IMR-90 (cell line): Measurements from ENCODE around the gene ACVRL1. TPM values are rescaled to one million over a fixed set of nuclear protein-coding genes. Genes with fewer than 3 reads are reported as not detected.
A peak's percentile ranks its signal among the peaks of the same experiment; 100 is the strongest.

Experiments
- ATAC-seq: fragments of 200-7000 bp; cut with Tn5 transposase; 2 replicates; pipeline ENCODE4 v1.9.1; 2020; ENCODE audit warnings: low read depth, mild to moderate bottlenecking, moderate library complexity
- BruUV-seq: library from RNA; stranded (reverse); fragments of 400-500 nt; replicated peaks from 2 replicates; lab custom pipeline; 2021; lab: Mats Ljungman, UMichigan
- CTCF ChIA-PET: fragments of 300-600 bp; formaldehyde crosslinking; extraction: SDS; loops from one replicate; lab custom pipeline; 2021; ENCODE audit warnings: antibody characterized with exemption; lab: Yijun Ruan, JAX
- POLR2A ChIA-PET: fragments of 300-600 bp; sonication (Branson Sonifier 250); formaldehyde crosslinking; loops from one replicate; lab custom pipeline; 2022; ENCODE audit warnings: antibody characterized with exemption; ENCODE audit not compliant: unreplicated experiment; lab: Charles Lee
- DNase-seq: peaks from one replicate; pipeline ENCODE4 v3.0.0; 2013
- H2AFZ ChIP-seq: replicated peaks from 2 replicates; pipeline ENCODE3; 2013; ENCODE audit warnings: low read length, mild to moderate bottlenecking; ENCODE audit not compliant: poor library complexity
- H2AK5ac ChIP-seq: 2 replicates; pipeline ENCODE4 v1.6.1; 2013; ENCODE audit warnings: low read depth, low read length, inconsistent platforms
- H2AK9ac ChIP-seq: replicated peaks from 2 replicates; pipeline ENCODE3; 2013; ENCODE audit warnings: mild to moderate bottlenecking, low read depth, low read length, moderate library complexity; ENCODE audit not compliant: poor library complexity
- H2BK120ac ChIP-seq: 2 replicates; pipeline ENCODE4 v1.6.1; 2013; ENCODE audit warnings: low read depth, low read length, inconsistent platforms
- H2BK15ac ChIP-seq: 3 replicates; pipeline ENCODE4 v1.6.1; 2013; ENCODE audit warnings: low read depth, low read length, inconsistent platforms
- H2BK20ac ChIP-seq: 2 replicates; pipeline ENCODE4 v1.6.1; 2013; ENCODE audit warnings: low read depth, mild to moderate bottlenecking, inconsistent platforms, low read length, moderate library complexity
- H2BK5ac ChIP-seq: 2 replicates; pipeline ENCODE4 v1.6.1; 2013; ENCODE audit warnings: mild to moderate bottlenecking, low read depth, low read length, inconsistent platforms; ENCODE audit not compliant: poor library complexity, severe bottlenecking
- H3K14ac ChIP-seq: replicated peaks from 2 replicates; pipeline ENCODE4 v1.6.1; 2013; ENCODE audit warnings: low read depth, low read length, inconsistent platforms
- H3K18ac ChIP-seq: 2 replicates; pipeline ENCODE4 v1.6.1; 2013; ENCODE audit warnings: low read depth, low read length, control low read depth
- H3K23ac ChIP-seq: 2 replicates; pipeline ENCODE4 v1.6.1; 2013; ENCODE audit warnings: low read depth, low read length, inconsistent platforms
- H3K27ac ChIP-seq: 2 replicates; pipeline ENCODE4 v1.5.1; 2013; ENCODE audit warnings: mild to moderate bottlenecking, control low read depth, low read length; ENCODE audit not compliant: insufficient read depth
- H3K27me3 ChIP-seq: 2 replicates; pipeline ENCODE4 v1.6.1; 2013; ENCODE audit warnings: low read length; ENCODE audit not compliant: control insufficient read depth, insufficient read depth
- H3K36me3 ChIP-seq: 2 replicates; pipeline ENCODE4 v1.6.1; 2013; ENCODE audit warnings: low read length, mixed read lengths; ENCODE audit not compliant: control insufficient read depth, insufficient read depth
- H3K4ac ChIP-seq: 2 replicates; pipeline ENCODE4 v1.6.1; 2013; ENCODE audit warnings: low read depth, low read length, inconsistent platforms
- H3K4me1 ChIP-seq: 2 replicates; pipeline ENCODE4 v1.6.1; 2013; ENCODE audit warnings: low read length, mixed read lengths; ENCODE audit not compliant: control insufficient read depth, insufficient read depth
- H3K4me2 ChIP-seq: 2 replicates; pipeline ENCODE4 v1.6.1; 2013; ENCODE audit warnings: low read depth, mild to moderate bottlenecking, control low read depth, low read length, moderate library complexity
- H3K4me3 ChIP-seq: 2 replicates; pipeline ENCODE4 v1.5.1; 2013; ENCODE audit warnings: low read depth, mild to moderate bottlenecking, control low read depth, low read length, moderate library complexity; ENCODE audit not compliant: insufficient read depth
- H3K56ac ChIP-seq: 2 replicates; pipeline ENCODE4 v1.6.1; 2013; ENCODE audit warnings: low read length, inconsistent platforms; ENCODE audit not compliant: insufficient read depth; ENCODE audit errors: extremely low read depth
- H3K79me1 ChIP-seq, 2 experiments: 2 replicates each; pipeline ENCODE4 v1.6.1; 2013; ENCODE audit warnings: low read length in 2 of 2, inconsistent platforms in 1 of 2, low read depth in 1 of 2
- H3K9ac ChIP-seq: 2 replicates; pipeline ENCODE4 v1.6.1; 2013; ENCODE audit warnings: low read depth, low read length, control low read depth
- H3K9me1 ChIP-seq: 2 replicates; pipeline ENCODE4 v1.6.1; 2013; ENCODE audit warnings: low read length, inconsistent platforms; ENCODE audit not compliant: insufficient read depth
- H3K9me3 ChIP-seq: 2 replicates; pipeline ENCODE4 v1.6.1; 2013; ENCODE audit warnings: low read length; ENCODE audit not compliant: control insufficient read depth, insufficient read depth
- H4K20me1 ChIP-seq: 2 replicates; pipeline ENCODE4 v1.6.1; 2013; ENCODE audit warnings: low read length, inconsistent platforms; ENCODE audit not compliant: insufficient read depth
- H4K5ac ChIP-seq: 2 replicates; pipeline ENCODE4 v1.6.1; 2013; ENCODE audit warnings: mild to moderate bottlenecking, low read depth, low read length, control low read depth
- H4K8ac ChIP-seq, 2 experiments: 2 replicates each; pipeline ENCODE4 v1.6.1; 2013; ENCODE audit warnings: low read depth in 2 of 2, low read length in 2 of 2, control low read depth in 1 of 2, inconsistent platforms in 1 of 2
- H4K91ac ChIP-seq: 2 replicates; pipeline ENCODE4 v1.6.1; 2013; ENCODE audit warnings: low read depth, low read length, inconsistent platforms; ENCODE audit not compliant: insufficient read depth
- BHLHE40 ChIP-seq: fragments of 150-350 bp; IDR thresholded peaks from 2 replicates; pipeline ENCODE4 v1.6.1; 2016; ENCODE audit warnings: mild to moderate bottlenecking, low read depth, low read length
- CEBPB ChIP-seq: IDR thresholded peaks from 2 replicates; pipeline ENCODE4 v1.6.1; 2012; ENCODE audit warnings: low read depth, low read length, improper control_type of control experiment
- CHD1 ChIP-seq: IDR thresholded peaks from 2 replicates; pipeline ENCODE4 v1.6.1; 2012; ENCODE audit warnings: low read depth, low read length, improper control_type of control experiment
- CTCF ChIP-seq: conservative IDR thresholded peaks from 2 replicates; pipeline ENCODE4 v1.5.1; 2012; ENCODE audit warnings: mild to moderate bottlenecking, low read depth, low read length, improper control_type of control experiment
- ELK1 ChIP-seq: fragments of 150-350 bp; IDR thresholded peaks from 2 replicates; pipeline ENCODE4 v1.6.1; 2016; ENCODE audit warnings: low read depth, mild to moderate bottlenecking, low read length, moderate library complexity, borderline replicate concordance
- FOS ChIP-seq: fragments of 150-350 bp; IDR thresholded peaks from 2 replicates; pipeline ENCODE4 v1.6.1; 2016; ENCODE audit warnings: low read depth, low read length
- MAFK ChIP-seq: IDR thresholded peaks from 2 replicates; pipeline ENCODE4 v1.6.1; 2012; ENCODE audit warnings: low read depth, low read length, improper control_type of control experiment
- MAZ ChIP-seq: IDR thresholded peaks from 2 replicates; pipeline ENCODE4 v1.6.1; 2012; ENCODE audit warnings: low read depth, mild to moderate bottlenecking, low read length, improper control_type of control experiment, moderate library complexity, borderline replicate concordance
- MXI1 ChIP-seq: IDR thresholded peaks from 2 replicates; pipeline ENCODE4 v1.6.1; 2012; ENCODE audit warnings: low read depth, mild to moderate bottlenecking, low read length, moderate library complexity, borderline replicate concordance
- NFE2L2 ChIP-seq: fragments of 150-350 bp; IDR thresholded peaks from 2 replicates; pipeline ENCODE4 v1.6.1; 2016; ENCODE audit warnings: low read depth, mild to moderate bottlenecking, low read length
- POLR2A ChIP-seq: IDR thresholded peaks from 2 replicates; pipeline ENCODE4 v1.6.1; 2012; ENCODE audit warnings: mild to moderate bottlenecking, low read depth, low read length
- RAD21 ChIP-seq: IDR thresholded peaks from 2 replicates; pipeline ENCODE4 v1.6.1; 2012; ENCODE audit warnings: low read length, improper control_type of control experiment
- RCOR1 ChIP-seq: IDR thresholded peaks from 2 replicates; pipeline ENCODE4 v1.6.1; 2012; ENCODE audit warnings: mild to moderate bottlenecking, low read length, improper control_type of control experiment; ENCODE audit not compliant: insufficient replicate concordance
- RFX5 ChIP-seq: IDR thresholded peaks from 2 replicates; pipeline ENCODE4 v1.8.0; 2012; ENCODE audit warnings: low read depth, mild to moderate bottlenecking, low read length, moderate library complexity
- SMC3 ChIP-seq: fragments of 150-350 bp; IDR thresholded peaks from 2 replicates; pipeline ENCODE4 v1.6.1; 2016; ENCODE audit warnings: low read depth, mild to moderate bottlenecking, antibody characterized with exemption, low read length, moderate library complexity
- USF2 ChIP-seq: fragments of 150-350 bp; IDR thresholded peaks from 2 replicates; pipeline ENCODE4 v1.6.1; 2017; ENCODE audit warnings: mild to moderate bottlenecking, antibody characterized with exemption, low read length, low read depth
- WGBS, 2 experiments: methylation state at CpG; one replicate each; pipeline versions ENCODE4 v1.1.5 to v1.1.7; 2013; ENCODE audit warnings: missing lambda C conversion rate in 2 of 2; ENCODE audit not compliant: insufficient read length in 1 of 2; ENCODE audit errors: extremely low coverage in 2 of 2; 5-methylcytosine and 5-hydroxymethylcytosine counted together
- dilution Hi-C: fragments of 300-500 bp; cut with HindIII; formaldehyde crosslinking; loops from one replicate; pipeline ENCODE4 v1.14.3; 2018; ENCODE audit warnings: low sequenced_read_pairs; ENCODE audit not compliant: unreplicated experiment
- in situ Hi-C: fragments of 300-500 bp; cut with MboI; formaldehyde crosslinking; loops from 3 replicates; pipeline ENCODE4 v1.14.3; 2019; ENCODE audit warnings: low sequenced_read_pairs, inconsistent platforms, mixed read lengths
- intact Hi-C: fragments of 100-400 bp; cut with micrococcal nuclease; formaldehyde crosslinking; loops from 2 replicates; pipeline ENCODE4 v1.10.0; 2022
- polyA plus RNA-seq, 3 experiments: library from polyadenylated mRNA; depleted of rRNA; stranded (reverse); fragments of >200 nt; gene quantifications; 2 replicates each; pipeline ENCODE4 v1.2.3, GENCODE V29; 2012; ENCODE audit warnings: low replicate concordance in 1 of 3
- total RNA-seq: library from RNA; depleted of rRNA; stranded (reverse); fragments of >200 nt; gene quantifications from 2 replicates; pipeline ENCODE4 v1.2.3, GENCODE V29; 2012

ACVRL1 gene
- total and polyA plus RNA-seq, 2 of the 4 experiments (the other 2 are of a cell fraction) = 6.4 to 7.5 TPM

GRCh38 chr12:51890511-51891171, 16.7 kb upstream of the ACVRL1 start:
- Histone ChIP-seq H4K8ac (no peak overlapping the region), H3K14ac (no peak overlapping the region), H3K79me1 (no peaks in the 10 kb centered on the region), H4K91ac (no peak overlapping the region), H2AK9ac (no peak overlapping the region), H2AFZ (peak overlapping the region; percentile 43), H3K27ac (no peak overlapping the region), H3K56ac (no peak overlapping the region), H2BK5ac (no peak overlapping the region), H2BK20ac (no peak overlapping the region), H3K9me1 (peaks cover 9% of the 10 kb centered on the region), H4K5ac (no peak overlapping the region), H3K4me2 (no peak overlapping the region), H3K36me3 (no peaks in the 10 kb centered on the region), H3K9ac (no peak overlapping the region), H3K18ac (no peak overlapping the region), H3K27me3 (no peaks in the 10 kb centered on the region), H2BK15ac (no peak overlapping the region), H2BK120ac (no peak overlapping the region), H3K9me3 (no peaks in the 10 kb centered on the region), H3K4ac (no peak overlapping the region), H3K4me1 (peaks cover 10% of the 10 kb centered on the region), H4K20me1 (no peaks in the 10 kb centered on the region), H2AK5ac (peak overlapping the region; percentile 13; the same call in 1 of the 2 replicates), H3K23ac (no peak overlapping the region), H3K4me3 (no peak overlapping the region)
- dilution Hi-C loops = no loop called here
- no peak for TF ChIP-seq NFE2L2
- TF ChIP-seq CEBPB = no peak
- no peak for TF ChIP-seq MAZ
- no peak for TF ChIP-seq CTCF
- TF ChIP-seq POLR2A = no peak
- no peak for TF ChIP-seq RFX5
- no peak for TF ChIP-seq USF2
- TF ChIP-seq RCOR1 = no peak
- no peak for TF ChIP-seq FOS
- no peak for TF ChIP-seq MXI1
- no peak for TF ChIP-seq CHD1
- TF ChIP-seq BHLHE40 = no peak
- TF ChIP-seq RAD21 = no peak
- no peak for TF ChIP-seq SMC3
- no peak for TF ChIP-seq MAFK
- no peak for TF ChIP-seq ELK1
- ChIA-PET CTCF (no interaction called here), POLR2A (no interaction called here)
- WGBS, 2 experiments = 81% methylated on average over 12 of the region's 22 CpGs; no CpG with 5 or more reads in 1 of the 2 experiments
- DNase-seq = no peak
- BruUV-seq = no TSS peak
- intact Hi-C loops = loop anchor here (5.0 kb wide), 1 partner anchor 132 kb away; no protein-coding TSS in a partner anchor
- no peak for ATAC-seq
- in situ Hi-C loops = loop anchor here (5.0 kb wide), 1 partner anchor 87 kb away; no protein-coding TSS in a partner anchor
